Bronchial epithelial cell (primary cell): ENCODE results near the gene KLK13. TPM values are rescaled to one million over a fixed set of nuclear protein-coding genes. Genes with fewer than 3 reads are reported as not detected.
A peak's percentile ranks its signal among the peaks of the same experiment; 100 is the strongest.

Source experiments
- DNase-seq: peaks from one replicate; pipeline ENCODE4 v3.0.0-alpha.2; 2010; ENCODE audit warnings: low read depth
- FAIRE-seq: peaks from 2 replicates; lab custom pipeline; 2011; peaks lifted over from hg19 to GRCh38; lab: Jason Lieb, UNC
- H3K27me3 ChIP-seq: 2 replicates; pipeline ENCODE4 v1.5.1; 2011; ENCODE audit warnings: low read length; ENCODE audit not compliant: control insufficient read depth, insufficient read depth
- H3K36me3 ChIP-seq: 2 replicates; pipeline ENCODE4 v1.5.1; 2011; ENCODE audit warnings: low read length; ENCODE audit not compliant: control insufficient read depth, insufficient read depth
- H3K4me3 ChIP-seq: 2 replicates; pipeline ENCODE4 v1.5.1; 2011; ENCODE audit warnings: mild to moderate bottlenecking, low read depth, low read length, control low read depth
- CTCF ChIP-seq: IDR thresholded peaks from 2 replicates; pipeline ENCODE4 v1.5.1; 2011; ENCODE audit warnings: mild to moderate bottlenecking, moderate library complexity, low read length, control low read depth, inconsistent platforms; ENCODE audit not compliant: insufficient read depth, severe bottlenecking
- total RNA-seq: library from RNA; depleted of rRNA; stranded (reverse); fragments of >200 nt; gene quantifications from 2 replicates; pipeline ENCODE4 v1.2.1, GENCODE V29; 2014

KLK13 gene
- total RNA-seq, 1 donor from 2014 or later, result 0.26 TPM

GRCh38 chr19:51100601-51101000 is 35.7 kb upstream of the KLK13 start:
- DNase-seq (no peak), FAIRE-seq (no peak)
- no peaks in the 10 kb centered on the region for H3K27me3 ChIP-seq
- peaks cover 16% of the 10 kb centered on the region for H3K36me3 ChIP-seq
- no peak for TF ChIP-seq CTCF
- no peak overlapping the region for H3K4me3 ChIP-seq

GRCh38 chr19:51099047-51099382 is 34.1 kb upstream of the KLK13 start:
- TF ChIP-seq CTCF, result no peak
- Histone ChIP-seq H3K36me3 (peaks cover 11% of the 10 kb centered on the region), H3K27me3 (no peaks in the 10 kb centered on the region), H3K4me3 (no peak overlapping the region)
- DNase-seq (no peak), FAIRE-seq (no peak)

- peaks cover 7% of the 10 kb centered on the region for H3K36me3 ChIP-seq
- no peak for FAIRE-seq
- no peak overlapping the region for H3K4me3 ChIP-seq
- DNase-seq, result no peak
- no peak for TF ChIP-seq CTCF
- H3K27me3 ChIP-seq, result no peaks in the 10 kb centered on the region
Measured at GRCh38 chr19:51098365-51099046, 33.6 kb upstream of the KLK13 start.

- peaks cover 7% of the 10 kb centered on the region for H3K36me3 ChIP-seq
- DNase-seq (no peak), FAIRE-seq (no peak)
- no peaks in the 10 kb centered on the region for H3K27me3 ChIP-seq
- no peak for TF ChIP-seq CTCF
- H3K4me3 ChIP-seq, result no peak overlapping the region
Measured at GRCh38 chr19:51097796-51098195, 32.9 kb upstream of the KLK13 start.

- H3K27me3 ChIP-seq, result no peaks in the 10 kb centered on the region
- peaks cover 5% of the 10 kb centered on the region for H3K36me3 ChIP-seq
- TF ChIP-seq CTCF, result peak; percentile 88
- DNase-seq, result peak; percentile 90
- peak; percentile 92 for FAIRE-seq
- no peak overlapping the region for H3K4me3 ChIP-seq
Measured at GRCh38 chr19:51097166-51097738, 32.4 kb upstream of the KLK13 start.
